GM18511 (cell line): ENCODE measurements around the gene CHI3L2.
A peak's percentile ranks its signal among the peaks of the same experiment; 100 is the strongest.

Source experiments
- ATAC-seq: cut with Tn5 transposase; IDR thresholded peaks from one replicate; pipeline ENCODE4 v1.9.1; 2021; ENCODE audit warnings: mild to moderate bottlenecking, moderate library complexity; ENCODE audit not compliant: unreplicated experiment

CHI3L2 gene

GRCh38 chr1:111227434-111227833, at the start of gene CHI3L2:
CHI3L2 (plus strand) TSS chr1:111227713; CDS start chr1:111227730, 17 bp downstream.
- ATAC-seq = no peak

GRCh38 chr1:111179968-111180533, 47.5 kb upstream of the CHI3L2 start:
- no peak for ATAC-seq

GRCh38 chr1:111182052-111182451, 45.5 kb upstream of the CHI3L2 start:
- no peak for ATAC-seq

GRCh38 chr1:111183308-111184069, 44.0 kb upstream of the CHI3L2 start:
- ATAC-seq = no peak

GRCh38 chr1:111184663-111185062, 42.9 kb upstream of the CHI3L2 start:
- no peak for ATAC-seq

- ATAC-seq = no peak
Measured at GRCh38 chr1:111190931-111191451, 36.5 kb upstream of the CHI3L2 start.

- no peak for ATAC-seq
Measured at GRCh38 chr1:111191496-111191895, 36.0 kb upstream of the CHI3L2 start.

- no peak for ATAC-seq
Measured at GRCh38 chr1:111192074-111192473, 35.4 kb upstream of the CHI3L2 start.

- ATAC-seq = no peak
Measured at GRCh38 chr1:111192658-111193519, 34.6 kb upstream of the CHI3L2 start.

- no peak for ATAC-seq
Measured at GRCh38 chr1:111193712-111194480, 33.6 kb upstream of the CHI3L2 start.

GRCh38 chr1:111195002-111195684, 32.4 kb upstream of the CHI3L2 start:
- no peak for ATAC-seq

GRCh38 chr1:111196213-111196612, 31.3 kb upstream of the CHI3L2 start:
- ATAC-seq = no peak

GRCh38 chr1:111197598-111198284, 29.8 kb upstream of the CHI3L2 start:
- ATAC-seq = peak; percentile 61

- no peak for ATAC-seq
Measured at GRCh38 chr1:111198836-111199235, 28.7 kb upstream of the CHI3L2 start.

- ATAC-seq = no peak
Measured at GRCh38 chr1:111199329-111199728, 28.2 kb upstream of the CHI3L2 start.

- no peak for ATAC-seq
Measured at GRCh38 chr1:111199881-111200801, 27.4 kb upstream of the CHI3L2 start, which contains the start of gene DENND2D. DENND2D (minus strand) TSS chr1:111200646; CDS start chr1:111200459, 187 bp downstream.

- no peak for ATAC-seq
Measured at GRCh38 chr1:111200802-111201161, 26.7 kb upstream of the CHI3L2 start.
